ENCODE results near the gene EMC7.

EMC7 gene

GRCh38 chr15:34038023-34038870, 63.4 kb downstream of the EMC7 start:
- DNase-seq: peak; percentile 84
